Inferior parietal cortex (tissue), 1 donor: ENCODE data around the gene RIMOC1.

Experiments
- DNase-seq: peaks from one replicate; pipeline ENCODE4 v3.0.0-alpha.2; 2016; ENCODE audit errors: extremely low spot score

RIMOC1 gene, protein sequence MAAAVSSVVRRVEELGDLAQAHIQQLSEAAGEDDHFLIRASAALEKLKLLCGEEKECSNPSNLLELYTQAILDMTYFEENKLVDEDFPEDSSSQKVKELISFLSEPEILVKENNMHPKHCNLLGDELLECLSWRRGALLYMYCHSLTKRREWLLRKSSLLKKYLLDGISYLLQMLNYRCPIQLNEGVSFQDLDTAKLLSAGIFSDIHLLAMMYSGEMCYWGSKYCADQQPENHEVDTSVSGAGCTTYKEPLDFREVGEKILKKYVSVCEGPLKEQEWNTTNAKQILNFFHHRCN

DNA sequence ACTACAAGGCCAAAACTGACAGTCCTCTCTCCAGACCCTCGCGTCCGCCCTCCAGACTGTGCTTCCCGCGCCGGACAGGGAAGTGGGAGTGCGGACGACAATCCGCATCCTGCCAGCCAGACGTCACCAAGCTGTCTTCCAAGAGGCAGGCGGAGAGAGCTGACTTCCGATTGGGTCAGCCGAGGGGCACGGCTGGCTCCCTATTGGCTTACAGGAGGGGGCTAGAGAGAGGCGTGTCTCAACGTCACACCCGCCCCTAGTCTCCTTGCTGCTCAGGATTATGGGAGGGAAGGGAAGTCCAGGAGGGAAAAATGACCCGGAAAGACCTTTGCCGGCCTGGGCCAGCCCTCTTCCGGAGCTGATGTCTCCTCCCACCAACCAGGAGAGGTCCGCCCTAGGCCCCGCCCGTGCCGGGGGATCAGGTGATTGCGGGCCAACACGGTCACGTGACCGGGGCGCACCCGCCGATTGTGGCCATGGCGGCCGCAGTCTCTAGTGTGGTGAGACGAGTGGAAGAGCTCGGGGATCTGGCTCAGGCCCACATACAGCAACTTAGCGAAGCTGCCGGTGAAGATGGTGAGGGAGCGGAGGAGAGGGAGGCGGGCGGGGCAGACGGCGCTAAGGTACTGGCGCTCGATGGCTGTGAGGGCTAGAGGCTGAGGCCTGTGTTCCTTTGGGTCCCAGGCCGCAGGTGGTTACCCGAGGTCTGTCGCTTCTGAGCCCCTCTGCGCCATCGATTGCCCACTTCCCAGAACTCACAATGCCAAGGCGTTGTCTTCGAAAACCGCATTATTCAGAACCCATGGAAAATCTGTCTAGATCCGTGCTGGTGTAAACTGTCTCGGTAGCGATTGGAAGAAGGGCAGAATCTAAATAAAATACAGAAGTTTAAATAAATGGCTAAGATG is at the start of gene RIMOC1:
Gene RIMOC1, plus strand, starts transcription at position 453 of the 908 bp plus-strand sequence. Its CDS starts 24 bp downstream, at position 477.
- DNase-seq = peak; percentile 99

DNA sequence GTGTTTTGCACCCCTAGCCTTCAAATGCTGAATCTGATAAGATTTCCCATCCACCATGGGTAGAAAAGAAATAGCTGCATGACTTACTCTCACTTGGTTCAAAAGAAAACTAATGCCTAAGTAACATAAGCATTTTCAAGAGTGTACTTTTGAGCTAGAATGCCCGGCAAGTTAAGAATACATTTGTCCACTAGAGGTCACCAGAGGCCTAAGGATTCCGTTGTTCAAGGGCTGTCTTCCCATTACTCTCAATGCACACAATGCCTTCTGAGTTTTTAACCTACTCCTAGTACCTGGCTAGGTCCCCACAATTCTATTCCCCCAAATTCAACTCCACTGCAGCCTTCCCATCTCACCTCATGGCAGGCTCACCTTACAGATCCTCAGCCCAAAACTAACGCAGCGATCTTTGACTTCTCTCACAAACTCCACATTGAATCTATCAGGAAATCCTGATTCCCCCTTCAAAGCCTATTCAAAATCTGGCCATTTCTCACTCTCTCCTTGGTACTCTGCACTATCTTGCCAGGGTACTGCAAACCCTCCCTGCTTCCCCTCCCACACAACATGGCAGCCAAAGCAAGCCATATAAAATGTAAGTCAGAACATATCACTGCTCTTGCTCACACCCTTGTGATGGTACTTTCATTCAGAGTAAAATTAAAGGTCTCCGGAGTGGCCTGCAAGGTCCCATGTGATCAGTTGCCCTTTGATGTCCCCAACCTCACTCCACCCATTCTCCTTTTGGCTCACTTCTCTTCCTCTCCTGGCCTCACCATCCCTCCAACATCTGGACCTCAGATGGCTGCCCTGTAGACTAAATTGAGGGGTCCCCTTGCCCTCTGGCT is 47.3 kb upstream of the RIMOC1 start:
- peak; percentile 94 for DNase-seq

DNA sequence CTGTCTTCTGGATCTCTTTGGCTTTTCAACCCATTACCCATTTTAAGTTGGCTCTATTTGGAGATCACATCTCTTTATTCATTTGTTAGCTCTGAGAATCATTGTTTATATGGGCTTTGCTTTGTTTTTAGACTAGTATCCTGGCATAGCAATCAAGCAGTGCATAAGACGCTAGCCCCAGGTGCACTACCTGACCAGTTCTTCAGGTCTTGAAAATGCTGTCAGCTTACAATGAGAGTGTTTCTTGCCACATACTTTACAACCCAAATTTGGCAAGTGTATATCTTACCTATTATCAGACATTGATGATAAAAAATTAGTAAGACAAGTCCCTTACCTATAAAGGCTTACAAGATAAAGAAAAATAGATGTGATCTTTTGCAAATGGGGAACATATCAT is 46.2 kb upstream of the RIMOC1 start:
- DNase-seq = no peak

DNA sequence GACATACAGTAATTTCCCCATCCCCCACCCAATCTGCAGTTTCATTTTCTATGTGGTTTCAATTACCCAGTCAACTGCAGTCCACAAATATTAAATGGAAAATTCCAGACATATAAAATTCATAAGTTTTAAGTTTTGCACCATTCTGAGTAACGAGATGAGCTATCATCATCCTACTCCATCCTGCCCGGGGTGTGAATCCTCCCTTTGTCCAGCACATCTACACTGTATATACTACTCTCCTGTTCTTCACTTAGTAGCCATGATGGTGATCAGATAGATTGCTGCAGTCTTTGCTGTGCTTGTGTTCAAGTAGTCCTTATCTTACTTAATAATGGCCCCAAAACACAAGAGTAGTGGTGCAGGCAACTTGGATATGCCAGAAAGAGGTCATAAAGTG is 45.3 kb upstream of the RIMOC1 start:
- DNase-seq = no peak

DNA sequence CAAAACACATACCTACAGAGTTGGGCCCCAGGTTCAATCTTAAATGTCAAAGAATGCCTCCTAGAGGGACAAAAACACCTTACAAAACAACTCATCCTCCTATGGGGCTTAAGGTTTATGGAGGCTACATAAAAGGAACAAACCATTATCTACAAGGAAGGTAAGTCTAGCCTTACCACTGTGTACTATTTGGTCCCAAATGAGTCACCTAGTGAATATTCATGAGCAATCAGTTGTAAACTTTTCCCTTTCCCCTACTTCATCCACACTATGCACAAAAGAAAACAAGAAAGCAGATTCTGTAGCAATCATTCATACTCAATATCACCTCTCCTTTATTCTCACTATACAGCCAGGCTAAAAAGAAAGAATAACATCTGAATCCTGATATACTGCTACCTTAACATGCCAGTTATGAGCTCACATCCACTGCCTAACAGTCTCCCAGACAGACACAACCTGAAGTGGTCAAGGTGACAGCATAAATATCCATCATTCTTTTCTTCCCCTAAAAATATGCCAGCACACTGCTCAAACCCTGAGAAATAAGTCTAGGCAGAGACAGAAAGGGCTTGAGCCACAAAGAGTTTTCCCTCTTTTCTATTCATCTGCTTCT is 40.2 kb upstream of the RIMOC1 start:
- no peak for DNase-seq

DNA sequence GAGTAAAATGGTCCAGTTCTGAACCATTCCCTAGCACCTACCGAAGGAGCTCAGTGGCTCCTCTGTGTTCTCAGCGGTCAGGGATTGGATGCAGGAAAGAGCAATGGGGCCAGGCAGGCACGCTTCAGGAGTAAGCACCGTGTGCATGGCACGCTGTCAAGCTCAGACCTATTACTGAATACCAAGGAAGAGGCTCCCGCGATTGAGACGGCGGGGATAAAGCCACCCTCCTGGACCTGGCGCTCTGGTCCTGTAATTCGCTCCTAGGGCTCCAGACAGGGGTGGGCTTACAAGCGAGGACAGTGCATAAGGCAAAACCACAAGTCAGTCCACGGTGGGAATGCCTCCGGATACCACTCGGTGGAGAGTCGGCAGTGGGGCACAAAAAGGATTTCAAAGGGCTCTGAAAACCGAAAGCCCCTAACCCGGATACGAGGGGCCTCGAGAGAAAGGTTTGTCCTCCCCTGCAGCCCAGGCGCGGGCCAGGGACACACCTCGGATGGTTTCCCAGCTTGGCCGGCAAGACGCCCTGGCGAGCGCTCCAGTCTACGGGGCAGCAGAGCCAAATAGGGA is 34.9 kb upstream of the RIMOC1 start:
- DNase-seq = no peak

DNA sequence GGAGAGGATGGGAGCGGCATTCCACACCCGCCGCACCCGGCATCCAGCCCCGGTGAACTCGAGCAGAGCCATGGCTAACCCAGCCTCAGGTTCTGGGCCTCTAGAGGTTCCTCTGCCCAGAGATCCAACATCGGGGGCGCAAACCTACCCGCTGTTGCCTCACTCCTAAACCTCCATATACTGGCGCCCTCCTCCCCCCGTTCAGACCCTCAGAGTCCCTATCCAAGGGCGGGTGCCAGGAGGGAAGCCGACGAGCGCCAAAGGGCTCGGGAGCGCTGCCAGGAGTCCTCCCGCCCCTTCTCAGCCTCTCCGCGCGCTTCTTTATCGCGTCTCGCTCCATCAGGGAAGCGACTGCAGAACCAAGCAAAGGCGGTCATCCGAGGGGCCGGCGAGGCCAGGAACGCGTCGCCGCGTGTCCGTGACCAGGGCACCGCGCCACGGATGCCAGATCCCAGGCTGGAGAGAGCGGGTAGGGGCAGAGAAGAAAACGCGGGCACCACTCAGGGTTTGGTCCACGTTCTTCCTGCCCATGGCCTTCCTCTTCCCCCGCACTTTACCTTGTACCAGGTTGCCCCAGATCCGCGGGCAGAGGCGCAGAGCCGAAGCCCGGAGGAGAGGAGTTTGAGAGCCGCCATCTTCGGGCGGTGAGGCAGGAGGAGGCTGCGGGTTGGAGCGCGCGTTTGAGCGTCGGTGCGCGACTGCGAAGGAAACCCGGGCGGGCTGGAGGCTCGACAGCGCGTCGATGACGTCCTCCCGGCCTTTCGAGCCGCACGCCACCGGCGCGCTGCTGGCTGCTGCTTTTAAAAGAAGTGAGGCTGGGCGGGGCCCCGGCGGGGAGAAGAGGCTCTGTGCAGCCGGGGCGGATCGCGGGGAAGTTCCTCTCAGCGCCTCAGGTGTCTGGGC is 34.2 kb upstream of the RIMOC1 start, which contains the start of gene OXCT1:
Gene OXCT1, minus strand, starts transcription at position 702 of the 903 bp plus-strand sequence. Its CDS starts 67 bp downstream, at position 635.
- peak; percentile 67 for DNase-seq

DNA sequence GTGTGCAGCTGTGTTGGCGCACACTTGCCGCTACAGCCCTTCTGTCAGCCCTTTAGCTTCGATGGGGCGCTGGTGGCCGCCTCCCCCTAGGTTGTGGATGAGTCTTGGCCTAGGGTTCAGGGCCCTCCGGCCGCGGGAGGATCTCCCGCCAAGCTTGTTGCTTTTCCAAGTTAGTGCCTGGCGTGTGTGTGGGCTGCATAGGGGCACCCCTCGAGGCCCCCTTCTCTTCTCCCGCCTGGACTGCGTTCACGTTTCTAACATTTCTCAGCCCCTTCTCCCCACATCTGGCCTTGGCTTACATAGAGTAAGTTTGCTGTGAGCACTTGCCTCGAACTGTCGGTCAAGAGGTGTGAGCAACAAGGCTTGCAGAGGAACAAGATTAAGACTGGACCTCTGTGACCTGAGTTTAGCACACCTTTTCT is 33.5 kb upstream of the RIMOC1 start:
- no peak for DNase-seq

DNA sequence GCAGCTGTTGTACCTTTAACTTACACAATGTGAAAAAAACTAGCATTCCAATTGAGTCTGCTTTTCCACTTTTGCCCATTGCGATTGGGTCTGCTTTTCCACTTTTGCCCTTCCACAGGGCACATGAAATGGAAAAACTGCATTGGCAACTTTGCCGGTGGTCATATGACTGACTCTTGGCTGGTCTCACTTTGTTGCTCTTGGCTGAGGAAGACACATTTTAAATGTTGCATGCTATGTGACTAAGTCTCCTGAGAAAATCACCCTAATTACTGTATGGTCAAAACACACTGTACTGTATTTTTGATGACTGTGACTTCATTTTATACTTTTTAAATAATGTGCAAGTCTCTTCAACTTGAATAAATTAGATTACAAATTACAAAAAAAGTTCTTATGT is 32.3 kb upstream of the RIMOC1 start:
- DNase-seq = no peak

DNA sequence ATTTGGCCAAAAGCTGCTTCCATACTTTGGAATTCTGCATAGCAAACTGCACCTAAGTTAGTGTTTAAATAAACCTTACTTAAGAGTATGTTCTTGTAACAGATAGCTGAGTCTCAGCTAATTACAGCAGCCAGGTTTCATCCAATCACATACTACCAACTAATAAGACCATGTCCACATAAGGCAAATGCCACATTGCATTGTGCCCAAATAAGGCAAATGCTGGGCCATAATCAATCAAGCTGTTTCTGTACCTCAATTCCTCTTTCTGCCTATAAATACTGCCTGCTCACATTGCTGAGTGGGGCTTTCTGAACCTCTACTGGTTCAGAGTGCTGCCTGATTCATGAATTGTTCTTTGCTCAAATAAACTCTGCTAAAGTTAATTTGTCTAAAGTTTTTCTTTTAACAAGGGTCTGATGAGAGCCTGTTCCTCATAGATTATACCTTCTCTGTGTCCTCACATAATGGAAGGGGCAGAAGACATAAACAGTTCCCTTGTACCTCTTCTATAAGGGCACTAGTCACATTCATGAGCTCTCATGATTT is 29.6 kb upstream of the RIMOC1 start:
- no peak for DNase-seq

DNA sequence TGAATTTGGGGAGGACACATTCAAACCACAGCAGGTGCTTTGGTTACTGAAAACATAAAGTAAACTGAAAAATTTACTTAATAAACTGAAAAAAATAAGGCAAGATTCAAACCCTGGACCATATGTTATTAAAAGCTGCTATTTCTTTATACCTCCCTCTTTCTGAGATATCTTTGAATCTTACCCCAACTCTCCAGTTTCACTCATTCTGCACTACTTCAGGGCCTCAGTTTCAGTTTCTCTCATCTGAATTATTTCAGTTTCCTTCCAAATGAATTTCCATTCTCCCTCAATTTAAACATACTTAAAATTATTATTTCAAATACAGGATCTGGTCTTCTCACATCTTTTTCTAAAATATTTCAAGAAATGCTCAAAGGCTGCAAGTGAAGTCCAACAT is 29.0 kb upstream of the RIMOC1 start:
- DNase-seq = no peak

DNA sequence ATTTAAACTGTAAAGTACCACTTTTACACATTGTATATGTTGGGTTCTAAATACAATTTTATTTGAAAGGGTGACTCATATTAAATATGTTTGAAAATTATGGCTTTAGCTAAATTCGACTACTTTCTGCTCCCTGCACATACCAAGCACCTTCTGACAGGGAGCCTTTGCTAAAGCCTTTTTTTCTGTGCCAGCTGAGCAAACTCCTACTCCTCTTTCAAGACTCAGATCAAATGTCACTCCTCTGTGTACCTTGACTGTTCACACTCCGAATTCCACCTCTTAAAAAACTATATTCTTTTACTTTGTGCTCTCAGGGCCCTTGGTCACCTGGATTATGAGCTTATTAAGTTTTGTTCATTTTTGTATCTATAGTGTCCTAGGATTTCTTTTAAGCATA is 27.5 kb upstream of the RIMOC1 start:
- no peak for DNase-seq

DNA sequence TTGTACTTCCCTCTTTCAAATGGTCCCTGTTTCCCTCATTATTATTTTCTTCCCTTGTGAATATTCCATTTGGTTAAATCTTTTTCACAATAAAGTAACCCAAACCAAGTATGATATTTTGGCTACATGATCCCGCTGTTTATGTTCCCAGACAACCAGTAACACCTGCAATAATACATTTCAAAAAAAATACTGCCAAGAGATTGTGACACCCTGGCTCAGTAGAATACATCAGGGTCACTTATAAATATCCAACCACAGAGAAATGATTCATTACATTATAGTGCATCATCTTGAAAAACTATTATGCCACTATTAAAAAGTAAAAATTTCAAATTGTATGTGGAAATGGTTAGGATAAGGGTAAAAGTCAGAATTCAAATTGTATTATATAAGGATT is 26.7 kb upstream of the RIMOC1 start:
- DNase-seq = no peak

DNA sequence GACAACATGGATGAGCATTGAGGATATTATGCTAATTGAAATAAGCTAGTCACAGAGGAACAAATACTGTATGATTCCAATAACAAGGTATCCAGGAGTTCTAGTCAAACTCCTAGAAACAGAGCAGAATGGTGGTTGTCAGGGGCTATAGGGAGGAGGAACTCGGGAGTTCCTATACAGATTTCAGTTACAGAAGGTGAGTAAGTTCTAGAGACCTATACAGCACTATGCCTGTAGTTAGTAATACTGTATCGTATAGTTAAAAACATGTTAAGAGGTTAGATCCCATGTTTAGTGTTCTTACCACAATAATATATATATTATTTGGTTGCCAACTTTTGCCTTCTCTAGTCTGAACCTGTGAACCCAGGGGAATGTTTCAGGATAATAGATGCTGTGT is 26.0 kb upstream of the RIMOC1 start:
- DNase-seq = no peak

DNA sequence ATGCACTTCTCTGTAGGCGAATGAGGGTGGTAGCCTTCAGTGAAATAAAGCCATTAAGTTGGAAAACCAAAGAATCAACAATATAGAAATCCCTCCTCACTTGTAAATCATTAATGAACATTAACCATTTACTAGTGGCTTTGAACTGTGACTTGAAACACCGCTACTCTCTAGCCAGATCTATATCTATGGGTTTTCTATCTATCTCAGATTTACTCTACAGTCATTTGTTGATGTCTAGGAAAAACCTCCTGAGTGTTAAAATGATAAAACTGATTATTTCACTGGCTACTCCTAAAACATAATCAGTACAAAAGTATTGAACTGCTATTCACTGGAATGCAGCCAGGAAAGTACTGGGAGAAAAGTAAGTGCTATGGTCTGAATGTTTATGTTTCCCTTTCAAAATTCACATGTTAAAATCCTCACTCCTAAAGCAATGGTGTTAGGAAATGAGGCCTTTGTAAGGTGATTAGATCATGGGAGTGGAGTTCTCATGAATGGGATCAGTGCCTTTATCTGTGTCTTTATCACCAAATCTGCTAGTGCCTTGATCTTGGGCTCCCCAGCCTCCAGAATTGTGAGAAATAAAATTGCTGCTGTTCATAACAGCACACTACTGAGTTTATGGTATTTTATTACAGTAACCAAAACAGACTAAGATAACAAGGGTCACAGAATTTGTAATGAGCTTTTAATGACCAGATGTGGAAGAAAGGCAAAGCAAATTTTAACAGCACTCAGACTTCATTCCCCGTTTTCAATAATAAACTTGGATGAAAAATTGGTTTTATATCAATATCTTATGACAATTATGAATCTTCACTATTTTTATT is 25.3 kb upstream of the RIMOC1 start:
- no peak for DNase-seq

DNA sequence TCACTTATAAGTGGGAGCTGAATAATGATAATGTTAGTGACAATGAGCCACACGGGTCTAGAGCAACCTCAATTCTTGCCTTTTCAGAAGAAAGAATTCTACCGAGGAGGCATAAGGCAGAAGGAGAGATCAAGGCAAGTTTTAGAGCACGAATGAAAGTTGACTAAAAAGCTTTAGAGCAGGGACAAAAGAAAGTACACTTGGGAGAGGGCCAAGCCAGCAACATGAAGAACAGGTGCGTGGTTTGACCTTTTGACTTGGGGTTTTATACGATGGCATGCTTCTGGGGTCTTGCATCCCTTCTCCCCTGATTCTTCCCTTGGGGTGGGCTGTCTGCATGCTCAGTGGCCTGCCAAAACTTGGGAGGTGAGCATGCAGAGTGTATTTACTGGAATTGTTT is 21.4 kb upstream of the RIMOC1 start:
- DNase-seq = no peak

DNA sequence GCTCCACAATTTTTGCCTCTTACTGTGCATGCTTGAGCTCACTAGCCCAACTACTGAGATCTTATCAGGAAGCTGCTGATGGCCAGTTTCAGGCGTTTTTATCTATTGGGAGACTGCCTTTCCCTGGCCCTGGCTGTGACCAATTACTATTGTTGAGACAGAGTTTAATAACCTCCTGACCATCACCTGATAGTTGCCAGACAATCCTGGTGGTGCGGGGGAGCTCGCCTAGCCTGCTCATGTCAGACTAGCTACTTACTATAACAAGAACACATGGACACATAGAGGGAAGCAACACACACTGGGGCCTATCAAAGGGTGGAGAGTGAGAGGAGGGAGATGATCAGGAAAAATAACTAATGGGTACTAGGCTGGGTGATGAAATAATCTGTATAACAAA is 20.9 kb upstream of the RIMOC1 start:
- no peak for DNase-seq

DNA sequence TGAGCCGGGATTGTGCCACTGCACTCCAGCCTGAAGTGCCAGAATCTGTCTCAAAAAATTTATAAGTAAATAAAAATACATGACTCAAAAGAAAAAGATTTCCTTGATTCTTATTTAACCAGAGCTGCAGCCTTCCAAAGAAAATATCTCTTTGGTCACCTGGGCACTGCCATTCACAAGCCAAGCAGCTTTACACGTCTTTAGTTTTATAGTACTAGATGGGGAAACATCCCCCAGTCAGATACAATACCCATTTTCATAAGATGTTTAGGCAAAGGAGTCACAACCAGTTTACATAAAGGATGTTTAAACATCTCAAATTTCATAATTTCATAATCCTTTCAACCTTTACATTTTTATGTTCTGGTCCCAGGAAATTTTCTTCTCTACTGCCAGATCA is 20.2 kb upstream of the RIMOC1 start:
- no peak for DNase-seq

DNA sequence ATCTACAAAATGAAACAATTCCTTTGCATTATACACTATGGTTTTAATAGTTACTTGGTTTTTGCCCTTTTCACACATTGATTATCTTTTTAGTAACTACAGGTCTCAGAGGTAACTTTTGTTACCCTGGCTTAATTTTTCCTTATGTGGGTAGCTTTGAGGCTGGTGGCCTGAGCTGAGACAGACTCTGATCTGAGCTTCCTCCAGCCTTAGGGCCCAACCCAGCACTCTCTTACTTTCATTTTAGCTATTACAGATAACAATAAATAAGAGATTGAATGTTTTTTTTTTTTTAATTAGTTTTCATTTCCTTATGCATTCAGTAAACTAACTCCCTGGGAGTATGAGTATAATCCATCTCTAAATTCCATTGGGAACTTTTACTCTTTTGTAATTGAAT is 18.9 kb upstream of the RIMOC1 start:
- DNase-seq = no peak
